HCT116 (cell line): ENCODE results near the gene SLCO1B3.

Source experiments
- CTCF ChIP-seq, 3 experiments: fragments of 200-600 bp in 1 of 3; sonication (generic) in 1 of 3; IDR thresholded peaks in 2 of 3; conservative IDR thresholded peaks in 1 of 3; 2 replicates each; pipeline ENCODE4 v1.5.1; 2012 to 2017; ENCODE audit warnings: low read depth in 2 of 3, low read length in 2 of 3, antibody characterized with exemption in 1 of 3, borderline replicate concordance in 1 of 3, control low read depth in 1 of 3, mild to moderate bottlenecking in 1 of 3, mixed read lengths in 1 of 3, mixed run types in 1 of 3, moderate library complexity in 1 of 3; ENCODE audit not compliant: insufficient read depth in 1 of 3
- JUND ChIP-seq: IDR thresholded peaks from 2 replicates; pipeline ENCODE4 v1.6.1; 2012
- POLR2A ChIP-seq: IDR thresholded peaks from 2 replicates; pipeline ENCODE4 v1.7.0; 2011; ENCODE audit warnings: borderline replicate concordance; ENCODE audit not compliant: insufficient read depth, insufficient read length; ENCODE audit errors: extremely low read depth
- POLR2AphosphoS5 ChIP-seq: IDR thresholded peaks from 2 replicates; pipeline ENCODE4 v1.6.1; 2011; ENCODE audit warnings: mild to moderate bottlenecking, low read depth, low read length, moderate library complexity
- RAD21 ChIP-seq: IDR thresholded peaks from 2 replicates; pipeline ENCODE4 v1.6.1; 2012; ENCODE audit warnings: low read depth, mild to moderate bottlenecking

DNA sequence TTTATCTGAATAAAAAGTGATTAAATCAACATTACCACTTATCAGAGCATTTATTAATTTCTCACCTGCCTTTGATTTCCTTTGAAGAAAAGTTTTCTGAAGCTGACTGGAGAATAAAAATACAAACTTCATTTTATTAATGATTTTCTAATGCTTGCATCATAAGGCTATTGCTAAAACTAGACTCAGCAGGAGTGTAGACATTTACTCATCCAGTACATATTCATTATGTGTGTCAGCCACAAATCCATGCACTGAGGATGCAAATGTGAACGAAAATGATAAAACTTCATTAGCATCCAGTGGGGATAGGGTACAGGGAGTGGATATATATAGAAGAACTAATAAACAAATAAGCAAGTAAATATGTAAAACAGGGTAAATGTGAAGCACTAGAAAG lies 74.6 kb downstream of the SLCO1B3 start:
- TF ChIP-seq POLR2A = no peak
- TF ChIP-seq CTCF (IDR thresholded peaks at IDR 0.05 in 2 of 3, conservative IDR thresholded peaks at IDR 0.05 in 1 of 3; ENCODE audit: borderline replicate concordance in 1 of 3, insufficient read depth in 1 of 3, low read depth in 2 of 3, low read length in 2 of 3) = no peak
- TF ChIP-seq JUND = no peak
- TF ChIP-seq RAD21 = no peak
- TF ChIP-seq POLR2AphosphoS5 = no peak
